Hematopoietic multipotent progenitor cell treated with erythropoietin and hydrocortisone succinate and interleukin-3 and kit ligand, for 17 days (in vitro differentiated cells): ENCODE data around the gene PLXNA2.
A peak's percentile ranks its signal among the peaks of the same experiment; 100 is the strongest.

Experiments used
- DNase-seq: peaks from one replicate; pipeline ENCODE4 v3.0.0-alpha.2; 2015; ENCODE audit warnings: low spot score

The PLXNA2 gene

DNA sequence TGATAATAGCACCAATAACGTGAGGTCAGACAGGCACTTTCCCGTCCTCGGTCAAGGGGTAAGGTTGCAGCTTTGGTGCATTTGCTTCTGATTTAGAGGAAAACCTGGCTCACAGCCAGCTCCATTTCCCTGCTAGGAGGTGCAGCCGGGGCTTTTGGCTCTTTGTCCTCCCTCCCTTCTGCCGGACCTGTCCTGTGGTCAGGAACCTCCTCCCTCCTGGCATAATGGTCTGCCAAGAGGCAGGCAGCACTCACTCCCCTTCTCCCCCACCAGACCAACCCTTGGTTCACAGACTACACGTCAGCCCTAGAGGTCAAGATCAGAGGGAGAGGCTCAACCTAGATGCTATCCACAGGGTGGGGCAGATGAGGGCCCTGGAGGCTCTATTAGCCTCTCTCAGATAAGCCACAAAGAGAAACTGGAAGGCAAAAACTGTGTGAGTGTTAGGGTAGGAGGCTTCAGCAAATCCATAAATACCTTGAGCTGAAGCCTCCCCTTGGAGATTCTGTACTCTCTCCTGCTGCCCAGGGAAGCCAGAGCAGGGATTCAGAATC, 64.8 kb downstream of the PLXNA2 start:
- peak; percentile 33 for DNase-seq

DNA sequence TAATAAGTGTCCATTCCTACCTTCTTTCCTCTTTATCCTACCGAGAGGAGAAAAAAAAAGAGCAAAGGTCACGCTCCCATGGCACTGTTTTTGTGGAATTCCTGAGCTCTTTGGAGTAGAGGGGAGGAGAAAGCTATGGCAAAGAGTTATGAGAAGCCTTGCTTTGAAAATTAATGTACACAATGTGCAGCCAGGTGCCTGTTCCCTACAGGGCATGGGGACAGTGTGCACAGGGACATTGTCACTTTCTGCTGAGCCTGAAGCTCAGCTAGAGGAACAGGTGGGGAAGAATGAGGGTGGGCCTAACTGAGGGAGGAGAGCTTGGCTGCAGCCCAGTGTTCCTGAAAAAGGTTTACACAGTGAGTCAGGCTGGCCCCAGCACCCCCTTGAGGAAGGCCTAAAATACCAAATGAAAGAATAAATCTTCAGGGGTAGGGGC, 66.1 kb downstream of the PLXNA2 start:
- DNase-seq, result no peak

DNA sequence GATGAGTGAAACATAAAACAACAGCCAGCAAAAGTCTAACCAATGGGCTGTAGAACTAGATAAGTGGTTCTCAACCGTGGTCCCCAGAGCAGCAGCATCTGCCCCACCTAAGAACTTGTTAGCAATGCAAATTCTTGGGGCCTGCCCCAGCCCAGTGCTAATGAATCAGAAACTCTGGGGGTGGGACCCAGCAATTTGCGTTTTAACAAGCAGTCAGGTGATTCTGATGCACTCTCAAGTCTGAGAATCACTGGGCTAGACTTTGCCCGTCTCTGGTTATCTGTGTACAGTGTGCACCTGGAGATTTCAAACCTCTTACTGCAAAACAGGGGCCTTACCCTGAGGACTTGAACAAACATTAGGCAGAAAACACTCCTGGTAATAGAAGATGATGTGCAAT, 66.5 kb downstream of the PLXNA2 start:
- DNase-seq, result no peak

DNA sequence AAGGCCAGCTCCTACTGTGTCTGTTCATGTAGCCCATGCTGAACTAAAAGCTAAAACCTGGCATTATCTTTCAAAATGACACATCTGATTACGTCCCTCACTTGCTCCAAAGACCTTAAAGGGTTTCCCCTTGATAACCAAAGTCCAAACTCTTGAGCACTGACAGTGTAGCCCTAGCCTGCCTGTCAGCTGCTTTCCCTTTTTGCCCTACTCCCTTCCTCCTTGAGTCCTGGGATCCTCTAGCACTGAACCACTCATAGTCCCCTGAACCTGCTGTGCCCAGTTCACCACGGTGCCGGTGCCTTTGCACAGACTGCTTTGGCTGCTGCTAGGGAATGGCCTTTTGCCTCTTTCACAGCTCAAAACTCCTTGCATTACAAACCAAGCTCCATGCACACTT, 67.5 kb downstream of the PLXNA2 start:
- no peak for DNase-seq

DNA sequence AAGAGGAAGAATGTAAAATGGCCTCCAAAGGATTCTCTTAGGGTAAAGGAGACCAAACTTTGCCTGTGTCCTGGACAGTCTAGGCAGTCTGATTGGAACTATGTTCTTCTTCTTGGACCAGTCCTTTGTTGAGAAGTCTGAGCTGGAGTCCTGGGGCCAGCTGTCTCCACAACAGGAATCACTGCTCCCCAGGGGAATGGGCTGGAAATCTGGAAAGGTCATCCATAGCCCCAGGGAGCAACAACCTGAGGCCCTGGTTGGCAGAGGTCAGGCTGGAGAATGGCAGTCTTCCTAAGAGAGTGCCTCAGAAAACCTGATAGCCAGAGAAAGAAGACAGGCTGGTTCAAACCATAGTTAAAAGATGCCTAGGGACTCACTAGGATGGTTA, 68.7 kb downstream of the PLXNA2 start:
- DNase-seq, result no peak

DNA sequence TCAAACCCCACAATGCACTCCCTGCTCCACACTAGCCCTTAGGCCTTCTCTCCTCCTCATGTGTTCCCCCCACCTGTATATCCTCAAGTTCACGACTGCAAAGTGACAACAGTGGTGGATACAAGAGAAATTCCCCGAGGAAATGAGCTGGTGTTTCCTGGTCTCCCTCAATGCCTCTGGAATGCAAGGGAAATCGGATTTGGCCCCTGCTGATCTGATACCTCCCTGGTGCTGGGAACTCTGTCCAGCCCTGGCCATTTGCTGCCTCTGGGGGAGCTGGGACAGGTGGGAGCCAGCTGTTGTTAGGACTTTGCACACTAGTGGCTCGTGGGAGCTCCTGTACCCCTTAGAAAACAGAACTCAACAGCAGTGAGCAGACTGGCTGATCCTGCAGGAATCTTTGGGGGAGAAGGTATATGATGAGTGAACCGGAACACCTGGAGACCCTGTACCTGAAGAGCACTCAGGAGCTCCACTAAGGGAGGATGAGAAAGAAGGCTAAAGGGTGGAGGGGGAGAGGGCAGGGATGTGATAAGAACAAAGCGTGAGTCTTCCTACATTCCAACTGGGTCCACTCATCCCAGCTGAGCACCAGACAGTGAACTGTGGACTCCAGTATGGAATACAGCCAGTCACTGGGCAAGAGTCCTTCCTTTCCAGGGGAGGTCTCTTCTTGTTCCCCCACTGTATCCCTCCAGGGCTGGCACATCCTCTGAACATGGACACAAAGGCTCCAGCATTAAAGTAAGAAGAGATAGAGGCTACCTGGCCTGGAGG, 69.3 kb downstream of the PLXNA2 start:
- DNase-seq, result no peak

DNA sequence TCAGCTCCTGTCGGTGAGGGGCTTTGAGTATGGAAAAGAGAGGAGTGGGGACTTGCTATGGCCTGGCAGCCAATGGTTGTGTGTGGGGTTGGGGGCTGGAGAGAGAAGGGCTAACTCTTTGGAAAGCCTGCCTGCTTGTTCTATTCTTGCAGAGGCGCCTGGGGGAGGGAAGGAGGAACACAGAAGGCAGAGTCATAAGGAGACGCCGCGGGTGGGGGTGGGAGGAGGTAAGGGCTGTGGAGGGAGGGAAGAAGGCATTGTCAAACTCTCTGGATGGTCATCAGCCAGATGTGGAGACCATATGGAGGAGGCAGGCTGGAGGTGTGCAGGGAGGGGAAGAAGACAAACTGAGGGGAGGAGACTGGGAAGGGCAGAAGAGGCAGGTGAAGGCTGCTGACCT, 70.0 kb downstream of the PLXNA2 start:
- DNase-seq, result no peak

DNA sequence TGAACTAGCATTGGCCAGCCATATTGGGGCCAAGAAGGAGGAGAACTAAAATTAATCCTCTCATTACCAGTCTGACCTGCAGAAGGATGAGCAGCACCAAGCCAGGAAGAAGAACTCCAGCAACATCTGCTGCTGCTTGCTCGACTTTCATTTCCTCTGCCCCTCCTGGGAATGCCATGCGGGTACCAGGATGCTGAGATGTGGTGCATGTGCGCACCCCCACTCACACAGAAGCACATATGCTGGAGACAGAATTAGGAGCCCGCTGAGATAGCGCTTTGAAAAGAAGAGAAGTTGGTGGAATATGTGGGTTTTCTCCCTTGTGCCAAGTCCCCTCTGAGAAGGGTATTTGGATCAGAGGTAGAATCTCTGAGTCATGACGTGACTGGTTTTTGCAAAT, 70.4 kb downstream of the PLXNA2 start:
- no peak for DNase-seq

DNA sequence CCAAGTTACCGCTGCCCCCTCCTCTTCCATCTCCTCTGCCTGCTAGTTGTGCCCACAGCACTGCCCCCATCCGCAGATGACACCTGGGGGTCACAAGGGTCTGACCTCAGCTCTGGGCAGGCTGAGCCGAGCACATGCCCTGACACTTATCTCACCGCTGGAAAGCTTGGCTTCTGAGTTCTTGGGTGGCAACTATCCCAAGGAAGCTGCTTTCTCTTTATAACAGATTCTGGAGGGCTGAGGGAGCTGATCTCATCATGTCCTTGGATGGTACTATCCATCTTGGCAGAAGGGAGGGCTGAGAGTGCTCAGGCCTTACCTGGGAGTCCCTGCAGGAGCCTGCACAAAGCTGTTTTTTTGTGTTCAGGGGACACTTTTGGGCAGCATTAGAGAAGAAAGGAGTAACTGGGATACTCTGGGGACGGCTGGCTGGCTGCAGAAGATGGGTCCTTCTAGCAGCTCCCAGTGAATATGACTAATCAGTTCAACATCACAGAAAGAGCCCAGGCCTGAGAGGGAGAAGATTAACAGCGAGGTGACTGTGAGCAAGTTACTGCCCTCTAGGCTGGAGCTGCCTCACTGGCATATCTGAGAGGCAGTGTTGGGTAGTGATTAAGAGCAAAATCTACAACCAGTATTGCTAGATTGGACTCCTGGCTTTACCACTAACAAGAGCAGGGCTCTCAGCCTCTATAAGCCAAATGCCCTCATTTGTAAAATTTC, 71.6 kb downstream of the PLXNA2 start:
- peak; percentile 52 for DNase-seq

DNA sequence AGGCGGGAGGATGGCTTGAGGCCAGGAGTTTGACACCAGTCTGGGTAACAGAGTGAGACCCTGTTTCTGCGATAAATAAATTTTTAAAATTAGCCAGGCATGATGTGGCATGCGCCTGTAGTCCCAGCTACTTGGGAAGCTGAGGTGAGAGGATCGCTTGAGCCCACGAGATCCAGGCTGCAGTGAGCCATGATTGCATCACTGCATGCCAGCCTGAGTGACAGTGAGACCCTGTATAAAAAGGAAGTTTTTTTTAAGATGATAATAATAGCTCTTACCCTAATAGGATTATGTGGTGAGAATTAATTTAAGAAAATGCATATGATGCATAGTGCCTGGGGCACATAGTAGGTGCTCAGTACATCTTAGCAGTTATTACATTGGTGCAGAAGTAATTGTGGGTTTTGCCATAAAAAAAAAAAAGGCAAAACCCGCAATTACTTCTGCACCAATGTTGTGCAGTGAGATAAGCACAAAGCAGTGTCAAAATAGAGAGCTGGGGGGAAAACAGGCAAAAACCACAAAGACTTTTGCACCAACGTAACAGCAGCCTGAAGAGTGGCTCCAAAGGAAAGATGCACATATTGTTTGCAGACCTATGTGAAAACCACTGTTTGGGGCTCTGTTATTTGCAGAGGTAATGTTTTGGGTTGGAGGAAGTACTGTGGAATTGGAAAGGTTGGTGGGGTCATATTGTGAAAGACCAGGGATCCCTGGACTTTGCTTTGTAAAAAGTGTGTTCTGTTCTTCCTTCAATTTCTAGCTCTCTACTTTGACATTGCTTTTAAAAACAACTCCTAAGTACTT, 72.4 kb downstream of the PLXNA2 start:
- DNase-seq, result no peak

DNA sequence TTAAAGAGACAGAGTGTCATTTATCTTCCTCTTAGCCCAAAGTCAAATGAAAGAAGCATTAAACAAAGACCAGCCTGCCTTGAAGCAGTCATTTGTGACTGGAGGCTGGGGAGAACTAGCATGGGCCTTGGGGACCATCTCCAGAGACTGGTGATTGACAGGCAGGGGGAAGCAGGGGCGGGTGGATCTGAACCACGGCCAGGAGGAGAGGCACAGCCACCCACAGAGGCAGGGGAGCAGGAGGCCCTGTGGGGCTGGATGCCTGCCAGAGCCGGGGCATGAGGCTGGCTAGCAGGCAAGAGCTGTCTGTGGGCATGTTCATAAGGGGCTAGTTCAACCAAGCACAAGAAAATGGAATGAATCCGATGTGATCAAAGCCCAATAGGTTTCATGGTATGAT, 73.9 kb downstream of the PLXNA2 start:
- DNase-seq, result no peak

DNA sequence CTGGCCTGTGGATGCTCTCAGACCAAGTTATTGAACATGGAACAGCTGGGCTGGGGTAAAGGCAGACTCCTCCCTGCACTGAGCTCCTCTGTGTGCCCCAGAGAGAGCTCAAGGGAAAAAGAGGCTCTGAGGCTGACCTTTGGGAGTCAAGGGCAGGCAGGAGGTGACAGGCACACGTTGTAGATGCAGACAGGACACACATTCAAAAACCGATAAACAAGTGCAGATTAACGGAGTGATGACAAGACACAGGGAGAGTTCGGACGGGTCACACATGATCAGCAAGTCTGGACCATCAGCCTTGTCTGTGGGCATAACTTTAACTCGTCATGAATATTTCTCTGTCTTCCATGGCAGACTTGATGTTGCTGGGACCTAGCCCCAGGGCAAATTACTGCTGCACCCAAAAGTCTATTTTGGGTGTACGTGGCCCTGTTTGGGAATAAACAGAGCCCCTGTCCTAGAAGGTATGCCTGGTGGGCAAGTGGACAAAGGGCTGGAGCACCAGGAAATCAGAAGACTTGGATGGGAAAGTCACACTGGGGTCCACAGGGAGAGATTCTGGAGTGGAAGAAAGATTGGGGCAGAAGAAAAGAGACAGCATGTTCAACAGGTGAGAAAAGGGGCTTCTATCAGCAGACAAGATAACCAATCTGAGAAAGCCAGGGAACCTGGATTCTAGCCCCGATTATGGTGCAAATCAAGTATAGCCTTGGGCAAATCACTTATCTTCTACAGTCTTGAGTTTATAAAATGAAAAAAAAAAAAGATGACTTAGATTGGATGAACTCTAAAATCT, 74.9 kb downstream of the PLXNA2 start:
- DNase-seq, result no peak

DNA sequence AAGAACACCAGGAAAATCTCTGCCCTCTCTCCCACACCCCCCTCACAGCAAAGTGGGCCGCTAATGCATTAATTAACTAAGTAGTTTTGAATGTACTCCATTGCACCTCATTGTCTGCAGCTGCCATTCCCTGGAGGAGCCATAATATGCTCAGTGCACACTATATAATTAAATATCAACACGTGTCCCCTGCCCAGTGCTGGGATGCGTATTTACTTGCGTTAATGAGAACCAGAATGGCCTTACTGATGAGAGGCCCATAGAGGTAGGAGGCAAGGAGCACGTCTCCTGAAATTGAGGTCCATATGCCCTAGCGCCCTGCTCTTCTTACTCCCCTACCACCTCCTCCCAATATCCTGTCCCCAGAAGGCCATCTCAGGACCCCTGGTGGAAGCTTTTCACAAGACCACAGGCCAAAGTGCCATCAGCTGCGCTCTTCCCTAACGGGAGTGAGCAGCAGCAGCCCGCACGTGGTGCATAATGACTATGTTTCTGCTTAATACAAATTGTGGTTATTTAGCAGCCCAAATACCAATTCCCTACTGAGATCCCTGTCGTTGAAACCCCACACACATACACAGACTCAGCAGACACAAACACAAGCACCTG, 76.8 kb downstream of the PLXNA2 start:
- DNase-seq, result no peak

DNA sequence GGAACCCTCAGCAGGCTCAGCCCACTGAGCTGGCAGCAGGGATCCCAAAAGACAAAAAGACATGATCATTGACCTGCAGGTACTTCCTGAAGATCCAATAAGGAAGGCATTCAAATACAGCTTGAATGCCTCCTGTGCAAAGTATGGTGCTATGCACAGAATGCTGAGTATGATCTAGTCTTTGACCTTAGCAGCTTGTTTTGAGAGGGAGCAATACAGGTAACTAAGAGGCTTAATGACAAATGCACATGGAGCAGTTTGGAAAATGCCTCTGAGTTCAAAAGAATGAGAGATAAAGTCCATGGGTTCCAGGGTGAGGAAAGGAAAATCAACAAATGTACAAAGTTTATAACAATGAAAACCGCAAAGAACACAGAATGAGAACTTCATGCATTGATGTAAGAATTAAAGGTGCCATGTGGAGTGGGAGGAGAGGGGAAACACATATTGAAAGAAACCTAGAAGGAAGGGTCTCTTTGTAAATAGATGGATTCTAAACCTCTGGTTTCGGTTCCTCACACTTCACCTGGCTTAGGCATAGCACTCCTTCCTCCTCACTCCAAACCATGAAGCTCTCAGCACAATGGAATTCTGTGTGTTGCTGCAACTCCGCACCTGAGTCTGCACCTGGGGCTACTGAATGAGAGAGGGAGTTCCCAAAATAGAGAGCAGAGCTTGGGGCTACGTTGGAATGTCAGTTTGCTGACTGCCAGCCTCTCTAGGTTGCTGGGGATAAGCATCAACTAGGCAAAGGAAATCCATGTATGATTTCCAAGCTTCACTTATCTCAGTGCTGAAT, 77.6 kb downstream of the PLXNA2 start:
- no peak for DNase-seq

DNA sequence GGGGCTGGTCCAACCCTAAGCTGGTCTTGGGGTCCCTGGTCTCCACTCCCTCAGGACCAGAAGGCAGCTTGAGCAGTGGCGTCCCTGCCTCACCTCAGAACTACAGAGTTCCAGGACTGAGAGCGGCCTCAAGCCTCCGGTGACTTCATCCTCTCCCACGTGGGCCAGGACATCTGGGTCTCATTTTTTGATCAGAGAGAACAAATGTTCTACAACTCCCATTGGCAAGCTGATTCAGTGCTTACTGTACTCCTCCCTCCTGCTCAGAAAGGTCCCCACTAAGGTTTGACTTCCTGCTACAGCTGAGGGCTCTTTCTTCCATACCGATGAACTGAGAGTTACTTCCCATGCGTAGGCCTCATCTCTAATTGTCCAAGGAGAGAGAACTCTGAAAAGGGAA, 78.5 kb downstream of the PLXNA2 start:
- no peak for DNase-seq

DNA sequence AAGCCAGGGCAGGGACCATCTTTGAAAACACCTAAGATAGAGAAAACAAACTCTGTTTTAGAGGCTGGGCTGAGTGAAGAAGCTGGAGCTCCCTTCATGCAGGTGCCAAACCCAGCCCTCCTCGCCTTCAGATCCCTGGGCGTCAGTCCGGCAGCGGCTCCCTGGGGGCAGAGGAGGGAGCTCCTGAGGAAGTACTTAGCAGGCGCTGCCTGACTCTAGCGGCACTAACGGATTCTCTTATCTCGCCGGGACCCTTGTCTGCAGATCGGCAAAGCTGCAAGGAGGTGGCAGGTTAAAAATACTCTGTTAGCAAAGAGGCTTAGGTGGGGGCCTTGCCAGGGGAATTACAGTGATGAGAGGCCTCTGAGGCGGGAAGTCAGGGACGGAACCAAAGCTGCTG, 79.6 kb downstream of the PLXNA2 start:
- peak; percentile 49 for DNase-seq

DNA sequence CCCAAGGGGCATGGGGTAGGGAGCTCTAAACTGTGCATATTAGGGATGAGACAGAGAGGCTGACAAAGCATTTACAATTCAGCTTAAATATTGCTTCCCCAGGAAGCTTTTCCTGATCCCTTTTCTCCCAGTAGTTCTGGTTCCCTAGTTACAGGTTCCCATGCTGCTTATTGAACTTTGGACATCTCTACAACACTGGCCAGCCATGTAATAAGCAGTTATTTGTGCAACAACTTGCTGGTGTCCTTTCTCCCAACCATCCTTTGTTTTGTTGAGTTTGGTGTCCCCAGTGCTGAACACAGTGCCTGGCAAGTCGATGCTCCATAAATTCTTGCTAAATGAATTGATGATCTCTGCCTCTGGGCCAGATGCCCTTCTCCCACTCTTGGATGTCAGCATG, 80.6 kb downstream of the PLXNA2 start:
- no peak for DNase-seq

DNA sequence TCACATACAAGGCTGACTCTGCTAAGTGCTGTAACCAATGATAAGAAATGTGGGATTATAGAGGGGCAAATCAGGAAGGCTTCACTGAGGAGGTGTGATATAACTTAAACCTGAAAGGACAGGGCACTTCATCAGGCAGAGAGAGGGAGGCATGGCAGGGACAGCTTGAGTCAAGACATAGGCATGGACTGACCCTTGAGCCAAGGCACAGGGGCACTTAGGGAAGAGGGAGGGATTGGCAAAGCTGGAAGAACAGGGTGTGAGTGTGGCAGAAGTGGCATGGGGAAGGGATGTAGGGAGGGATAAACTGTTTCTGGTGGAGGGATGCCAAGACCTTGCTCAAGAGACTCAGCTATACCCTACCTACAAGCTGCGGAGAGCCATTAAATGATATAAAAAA, 81.3 kb downstream of the PLXNA2 start:
- DNase-seq, result no peak

DNA sequence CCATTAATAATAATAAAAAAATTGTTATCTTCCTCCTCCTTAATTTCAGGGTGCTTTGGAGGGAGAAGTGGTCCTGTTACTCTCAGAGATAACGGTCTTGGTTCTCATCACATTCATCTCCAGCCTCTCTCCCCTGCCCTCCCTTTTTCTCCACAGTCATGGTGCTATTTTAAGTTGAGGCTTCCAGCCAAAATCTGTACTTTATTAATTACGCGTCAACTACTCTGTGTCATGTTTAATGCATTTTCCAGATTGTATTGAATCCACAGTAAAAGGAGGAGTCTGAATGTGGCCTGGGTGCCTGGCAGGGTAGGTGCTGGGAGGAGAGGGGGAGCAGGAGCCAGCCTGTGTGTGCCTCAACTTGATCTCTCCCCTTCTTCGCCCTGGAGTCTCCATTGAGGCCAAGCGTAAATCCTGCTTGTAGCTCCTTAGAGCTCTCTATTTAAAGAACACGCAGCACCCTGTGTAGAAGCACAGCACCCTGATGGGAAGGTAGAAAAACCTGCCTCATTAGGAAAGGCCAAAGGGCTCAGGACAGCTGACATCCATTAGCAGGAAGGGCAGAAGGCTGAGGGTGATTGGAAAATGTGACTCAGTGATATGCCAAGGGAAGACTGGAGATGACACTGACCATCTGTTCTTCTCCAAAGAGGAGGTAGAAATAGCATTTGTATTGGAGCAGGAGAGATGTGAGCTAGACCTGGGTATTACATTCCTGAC, 82.4 kb downstream of the PLXNA2 start:
- no peak for DNase-seq

DNA sequence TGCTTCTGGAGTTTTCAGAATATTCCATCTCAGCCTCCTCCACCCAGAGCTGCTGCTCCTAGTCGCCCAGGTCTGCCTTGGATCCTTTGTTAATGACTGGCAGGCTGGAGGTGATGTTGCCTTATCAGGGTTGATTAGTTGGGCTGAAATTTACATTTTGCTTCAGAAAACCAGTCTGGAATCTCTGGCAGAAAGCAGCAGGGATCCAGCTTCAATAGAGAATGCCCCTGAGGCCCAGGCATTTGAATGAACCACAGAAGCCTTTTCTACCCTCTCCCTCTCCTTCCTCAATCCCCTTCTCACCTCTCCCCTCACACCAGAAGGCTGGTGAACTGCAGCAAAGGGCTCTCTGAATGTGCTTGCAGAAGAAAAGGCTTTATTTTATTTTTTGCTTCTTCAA, 83.2 kb downstream of the PLXNA2 start:
- no peak for DNase-seq
